LNCAP (cell line): ENCODE results near the gene ANKS6.

Experiments
- TF ChIP-seq, protein P1 (sequence below): fragments of 450-650 bp; IDR thresholded peaks from 2 replicates; pipeline ENCODE4 v1.5.1; 2017; ENCODE audit warnings: mild to moderate bottlenecking

The ANKS6 gene

DNA sequence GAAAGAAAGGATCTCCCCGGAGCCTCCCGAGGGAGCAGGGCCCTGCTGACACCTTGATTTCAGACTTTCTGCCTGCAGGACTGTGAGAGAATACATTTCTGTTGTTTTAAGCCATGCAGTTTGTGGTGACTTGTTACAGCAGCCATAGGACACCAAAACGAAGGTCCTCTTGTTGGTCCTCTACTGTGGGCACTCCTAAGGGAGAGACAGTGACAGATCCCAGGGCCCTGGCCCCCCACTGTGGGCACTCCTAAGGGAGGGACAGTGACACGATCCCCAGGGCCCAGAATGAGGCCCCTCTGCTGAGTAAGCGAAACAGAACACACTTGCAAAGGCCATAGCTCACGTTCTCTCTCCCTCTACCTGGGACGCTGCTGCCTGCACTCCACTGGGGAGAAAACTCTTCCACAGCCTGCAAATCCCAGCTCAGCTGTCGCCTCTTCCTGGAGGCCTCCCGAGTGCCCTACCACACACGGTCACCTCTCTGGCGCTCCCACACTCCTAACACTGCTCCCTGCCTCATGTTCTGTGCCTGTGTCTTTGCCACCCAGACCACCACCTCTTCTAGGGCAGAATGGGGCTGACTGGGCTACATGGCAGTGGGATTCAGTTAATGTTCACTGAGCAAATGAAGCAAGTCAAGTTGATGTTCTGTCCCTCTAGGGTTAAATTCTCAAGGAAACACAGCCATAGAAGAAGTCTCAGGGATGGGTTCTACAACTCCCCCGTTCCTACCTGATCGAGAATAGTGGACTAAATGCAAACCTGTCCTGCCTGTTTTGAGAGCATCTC, 23.8 kb downstream of the ANKS6 start:
- TF ChIP-seq, protein P1, sequence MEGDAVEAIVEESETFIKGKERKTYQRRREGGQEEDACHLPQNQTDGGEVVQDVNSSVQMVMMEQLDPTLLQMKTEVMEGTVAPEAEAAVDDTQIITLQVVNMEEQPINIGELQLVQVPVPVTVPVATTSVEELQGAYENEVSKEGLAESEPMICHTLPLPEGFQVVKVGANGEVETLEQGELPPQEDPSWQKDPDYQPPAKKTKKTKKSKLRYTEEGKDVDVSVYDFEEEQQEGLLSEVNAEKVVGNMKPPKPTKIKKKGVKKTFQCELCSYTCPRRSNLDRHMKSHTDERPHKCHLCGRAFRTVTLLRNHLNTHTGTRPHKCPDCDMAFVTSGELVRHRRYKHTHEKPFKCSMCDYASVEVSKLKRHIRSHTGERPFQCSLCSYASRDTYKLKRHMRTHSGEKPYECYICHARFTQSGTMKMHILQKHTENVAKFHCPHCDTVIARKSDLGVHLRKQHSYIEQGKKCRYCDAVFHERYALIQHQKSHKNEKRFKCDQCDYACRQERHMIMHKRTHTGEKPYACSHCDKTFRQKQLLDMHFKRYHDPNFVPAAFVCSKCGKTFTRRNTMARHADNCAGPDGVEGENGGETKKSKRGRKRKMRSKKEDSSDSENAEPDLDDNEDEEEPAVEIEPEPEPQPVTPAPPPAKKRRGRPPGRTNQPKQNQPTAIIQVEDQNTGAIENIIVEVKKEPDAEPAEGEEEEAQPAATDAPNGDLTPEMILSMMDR = no peak

DNA sequence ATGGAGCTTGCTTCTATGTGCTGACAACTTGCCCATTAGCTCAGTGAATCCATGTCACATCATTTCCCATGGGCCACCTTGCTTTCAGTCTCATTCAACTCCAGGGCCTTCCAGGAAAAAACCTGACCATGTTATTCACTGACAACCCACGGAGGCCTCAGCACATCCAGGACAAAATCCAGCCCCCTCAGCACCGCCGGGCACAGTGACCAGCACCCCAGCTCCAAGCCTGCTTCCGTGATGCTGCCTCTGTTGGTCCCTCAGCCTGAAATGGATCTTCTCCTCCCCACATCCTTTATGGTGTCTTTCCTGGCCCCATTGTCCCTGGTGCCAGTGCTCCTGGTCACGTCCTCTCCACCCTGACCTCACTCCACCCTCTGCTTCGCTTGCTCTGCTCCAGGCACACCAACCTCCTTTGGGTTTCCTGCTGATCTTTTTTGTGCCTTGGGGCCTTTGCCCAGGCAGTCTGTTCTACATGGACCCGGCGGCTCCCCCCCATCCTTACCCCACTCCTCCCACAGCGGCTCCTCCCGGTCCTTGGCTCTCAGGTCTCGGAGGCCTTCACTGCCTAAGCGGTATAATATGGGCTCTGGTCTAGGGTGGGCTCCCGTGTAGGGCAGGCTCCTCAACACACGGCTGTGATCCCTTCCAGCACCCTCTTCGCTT, 25.0 kb downstream of the ANKS6 start:
- TF ChIP-seq, protein P1 = no peak

DNA sequence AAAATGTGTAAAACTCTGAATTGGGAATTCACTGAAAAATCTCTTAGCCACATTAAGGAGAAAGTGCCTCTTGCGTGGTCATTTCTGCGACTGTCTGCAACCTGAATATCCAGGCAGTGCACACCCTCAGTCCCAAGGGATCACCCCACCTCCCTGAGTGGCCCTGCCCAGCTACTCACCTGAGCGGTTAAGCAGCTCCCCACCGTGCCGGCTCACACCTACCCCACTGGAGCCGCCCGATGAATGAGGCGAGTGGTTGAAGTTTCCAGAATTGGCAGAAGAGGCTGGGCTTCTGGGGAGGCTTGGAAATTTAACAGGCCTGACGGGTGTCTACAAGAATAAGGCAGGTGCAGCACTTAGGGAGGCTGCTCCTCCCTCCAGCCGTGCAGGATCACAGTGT, 25.6 kb downstream of the ANKS6 start:
- TF ChIP-seq, protein P1 = no peak

DNA sequence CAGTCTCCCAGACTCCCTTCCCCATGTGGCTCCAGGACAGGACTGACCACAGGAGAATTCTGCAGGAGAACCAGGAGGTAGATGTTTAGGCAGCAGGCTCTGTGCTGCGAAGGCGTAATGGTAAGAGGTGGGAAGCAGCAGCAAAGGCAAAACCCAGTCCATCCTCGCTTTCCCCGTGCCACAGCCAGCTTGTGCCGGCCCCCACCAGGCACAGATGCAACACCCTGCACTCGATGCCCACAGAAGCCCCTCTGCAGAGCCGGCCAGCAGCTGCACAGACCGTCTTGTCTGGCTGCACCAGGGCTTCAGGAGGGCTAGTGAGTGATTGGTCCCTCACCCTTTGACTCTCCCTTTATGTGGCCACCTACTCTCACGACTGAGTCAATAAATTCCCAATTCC, 28.0 kb downstream of the ANKS6 start:
- TF ChIP-seq, protein P1 = no peak

DNA sequence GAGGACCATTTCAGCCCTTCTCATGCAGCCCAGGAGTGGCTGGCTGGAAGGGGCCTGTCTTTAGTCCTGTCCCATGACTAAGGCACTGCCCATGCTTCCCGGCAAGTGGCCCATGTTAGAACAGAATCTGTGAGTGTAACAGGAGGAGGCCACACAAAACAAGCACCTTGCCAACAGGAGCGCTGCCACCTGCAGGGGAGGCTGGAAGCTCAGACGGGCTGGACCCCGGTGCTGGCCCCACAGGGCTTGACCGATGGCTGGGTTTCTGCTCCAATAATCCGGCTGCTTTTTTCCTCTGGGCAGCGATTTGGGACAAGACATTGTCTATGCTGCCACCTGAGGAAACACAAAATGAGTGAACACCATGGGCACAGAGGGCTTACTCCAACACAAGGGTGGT, 28.4 kb downstream of the ANKS6 start:
- TF ChIP-seq, protein P1 = no peak

DNA sequence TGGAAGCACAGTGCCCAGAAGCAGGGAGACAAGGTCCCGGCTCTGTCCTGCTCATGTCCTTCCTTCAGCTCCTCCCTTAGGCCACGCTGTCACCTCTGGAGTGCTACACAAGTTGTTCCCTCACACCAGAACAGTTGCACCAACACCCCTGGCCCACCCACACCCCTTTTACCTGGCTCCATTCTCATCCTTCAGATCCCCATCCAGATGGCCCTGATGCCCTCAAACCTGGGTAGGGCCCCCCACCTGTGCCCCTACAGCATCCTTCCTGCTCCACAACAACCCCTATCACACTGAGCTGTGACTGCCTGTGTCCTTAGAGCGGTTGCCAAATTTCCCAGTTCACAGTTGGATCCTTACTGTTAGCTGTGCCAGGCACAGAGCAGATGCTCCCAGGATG, 29.2 kb downstream of the ANKS6 start:
- TF ChIP-seq, protein P1 = no peak

DNA sequence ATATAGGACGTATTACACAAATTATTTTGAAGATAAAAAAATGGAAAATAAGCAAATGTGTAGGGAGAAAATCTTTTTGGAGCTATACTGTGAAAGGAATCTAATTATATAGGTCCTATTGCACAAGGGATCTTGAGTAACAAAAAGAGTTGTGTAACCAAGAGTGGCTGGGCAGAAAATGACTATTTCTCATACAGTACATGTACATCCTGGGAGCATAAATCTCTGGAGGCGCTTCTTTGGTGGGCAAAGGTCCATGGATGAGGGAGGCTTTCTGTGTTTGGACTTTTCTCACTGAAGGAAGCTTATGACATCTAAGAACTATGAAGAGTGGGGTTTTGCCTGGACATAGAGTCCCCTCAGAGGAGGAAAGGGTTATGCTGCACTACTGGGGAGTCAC, 29.8 kb downstream of the ANKS6 start:
- TF ChIP-seq, protein P1 = no peak
